Effector memory CD8-positive, alpha-beta T cell (primary cell): Measurements from ENCODE around the gene RNF187.

ENCODE experiments used
- ATAC-seq: fragments of 150-1000 bp; cut with Tn5 transposase; replicated peaks from 2 replicates; pipeline ENCODE4 v1.10.0; 2021; ENCODE audit warnings: mild to moderate bottlenecking, moderate library complexity
- DNase-seq, 3 experiments: peaks; one replicate each; pipeline ENCODE4 v3.0.0; 2021
- H3K27ac Mint-ChIP-seq, 2 donors: one replicate each; pipeline ENCODE4 v1.8.0; 2022; ENCODE audit warnings: mild to moderate bottlenecking in 2 of 2, mixed read lengths in 2 of 2, moderate library complexity in 2 of 2
- H3K27me3 Mint-ChIP-seq, 2 donors: one replicate each; pipeline ENCODE4 v1.8.0; 2022; ENCODE audit warnings: mixed read lengths in 2 of 2
- H3K36me3 Mint-ChIP-seq: one replicate; pipeline ENCODE4 v1.8.0; 2022; ENCODE audit warnings: mild to moderate bottlenecking, moderate library complexity, mixed read lengths; ENCODE audit not compliant: insufficient read depth
- H3K4me1 Mint-ChIP-seq, 2 donors: one replicate each; pipeline ENCODE4 v1.8.0; 2022; ENCODE audit warnings: low read depth in 2 of 2, mixed read lengths in 2 of 2
- H3K4me3 Mint-ChIP-seq, 2 donors: one replicate each; pipeline ENCODE4 v1.8.0; 2022; ENCODE audit warnings: mild to moderate bottlenecking in 2 of 2, mixed read lengths in 2 of 2, moderate library complexity in 2 of 2
- H3K9me3 Mint-ChIP-seq, 2 donors: one replicate each; pipeline ENCODE4 v1.8.0; 2022; ENCODE audit warnings: mixed read lengths in 2 of 2

RNF187 gene

DNA sequence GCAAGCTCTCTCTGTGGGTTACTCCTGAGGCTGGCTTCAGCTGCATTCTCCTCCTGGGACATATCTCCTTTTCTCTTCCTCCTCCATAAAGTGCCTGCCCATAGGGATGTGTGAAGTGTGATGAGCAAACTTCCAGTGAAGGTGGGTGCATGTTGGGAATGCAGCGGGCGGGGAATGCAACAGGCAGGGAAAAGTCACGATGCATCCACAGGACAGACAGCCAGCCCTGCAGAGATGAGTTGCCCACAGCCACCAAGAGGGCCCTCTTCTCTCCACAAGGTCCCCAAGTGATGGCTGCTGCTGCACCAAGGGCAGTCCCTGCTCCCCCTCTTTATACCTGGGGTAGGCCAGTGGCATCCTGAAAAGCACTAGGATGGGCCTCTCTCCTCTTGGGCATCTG is 33.6 kb upstream of the RNF187 start:
- ATAC-seq (no peak), DNase-seq (no peak)
- Mint-ChIP-seq H3K36me3 (peaks cover 19% of the 10 kb centered on the region), H3K27me3 (no peaks in the 10 kb centered on the region), H3K4me1 (peaks cover 31 to 41% of the 10 kb centered on the region in 2 donors), H3K27ac (no peak overlapping the region), H3K4me3 (peak overlapping the region in 1 of 2 donors; percentile 51), H3K9me3 (no peaks in the 10 kb centered on the region)

DNA sequence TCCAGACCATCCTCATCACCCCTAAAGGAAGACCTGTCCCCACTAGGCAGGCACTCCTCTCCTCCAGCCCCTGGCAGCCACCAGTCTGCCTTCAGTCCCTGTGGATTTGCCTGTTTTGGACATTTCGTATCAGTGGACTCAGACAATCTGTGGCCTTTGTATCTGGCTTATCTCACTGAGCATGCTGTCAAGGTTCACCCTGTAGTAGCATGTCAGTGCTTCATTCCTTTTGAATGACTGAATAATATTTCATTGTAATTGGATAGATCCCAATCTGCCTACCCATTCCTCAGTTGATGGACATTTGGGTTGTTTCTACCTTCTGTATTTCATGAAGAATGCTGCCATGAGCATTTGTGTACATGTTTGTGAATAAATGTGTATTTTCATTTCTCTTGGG is 32.9 kb upstream of the RNF187 start:
- H3K27ac Mint-ChIP-seq = no peak overlapping the region
- no peaks in the 10 kb centered on the region for H3K9me3 Mint-ChIP-seq
- H3K36me3 Mint-ChIP-seq = peaks cover 25% of the 10 kb centered on the region
- H3K4me3 Mint-ChIP-seq = no peak overlapping the region
- DNase-seq (no peak), ATAC-seq (no peak)
- no peaks in the 10 kb centered on the region for H3K27me3 Mint-ChIP-seq
- H3K4me1 Mint-ChIP-seq = peaks cover 33 to 42% of the 10 kb centered on the region in 2 donors

DNA sequence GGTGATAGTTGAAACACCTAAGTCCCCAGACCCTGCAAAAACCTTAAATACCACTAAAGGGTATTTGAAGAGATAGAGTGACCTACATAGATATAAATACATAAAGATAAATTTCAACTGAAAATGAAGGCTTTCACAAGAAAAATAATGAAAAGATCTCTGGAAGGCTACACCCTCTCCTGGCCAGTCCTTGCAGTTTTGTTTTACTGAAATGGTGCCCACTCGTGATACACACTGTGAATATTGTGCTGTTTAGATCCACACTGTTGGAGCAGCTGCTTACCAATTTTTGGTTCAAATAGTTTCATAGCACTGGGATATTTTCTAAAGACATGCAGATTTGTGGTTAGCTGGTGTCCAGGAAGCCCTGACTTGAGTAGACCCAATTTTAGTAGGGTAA is 31.5 kb upstream of the RNF187 start:
- ATAC-seq (no peak), DNase-seq (no peak)
- no peak overlapping the region for H3K27ac Mint-ChIP-seq
- peaks cover 34 to 43% of the 10 kb centered on the region in 2 donors for H3K4me1 Mint-ChIP-seq
- H3K27me3 Mint-ChIP-seq = no peaks in the 10 kb centered on the region
- H3K9me3 Mint-ChIP-seq = no peaks in the 10 kb centered on the region
- H3K4me3 Mint-ChIP-seq = no peak overlapping the region
- peaks cover 35% of the 10 kb centered on the region for H3K36me3 Mint-ChIP-seq

DNA sequence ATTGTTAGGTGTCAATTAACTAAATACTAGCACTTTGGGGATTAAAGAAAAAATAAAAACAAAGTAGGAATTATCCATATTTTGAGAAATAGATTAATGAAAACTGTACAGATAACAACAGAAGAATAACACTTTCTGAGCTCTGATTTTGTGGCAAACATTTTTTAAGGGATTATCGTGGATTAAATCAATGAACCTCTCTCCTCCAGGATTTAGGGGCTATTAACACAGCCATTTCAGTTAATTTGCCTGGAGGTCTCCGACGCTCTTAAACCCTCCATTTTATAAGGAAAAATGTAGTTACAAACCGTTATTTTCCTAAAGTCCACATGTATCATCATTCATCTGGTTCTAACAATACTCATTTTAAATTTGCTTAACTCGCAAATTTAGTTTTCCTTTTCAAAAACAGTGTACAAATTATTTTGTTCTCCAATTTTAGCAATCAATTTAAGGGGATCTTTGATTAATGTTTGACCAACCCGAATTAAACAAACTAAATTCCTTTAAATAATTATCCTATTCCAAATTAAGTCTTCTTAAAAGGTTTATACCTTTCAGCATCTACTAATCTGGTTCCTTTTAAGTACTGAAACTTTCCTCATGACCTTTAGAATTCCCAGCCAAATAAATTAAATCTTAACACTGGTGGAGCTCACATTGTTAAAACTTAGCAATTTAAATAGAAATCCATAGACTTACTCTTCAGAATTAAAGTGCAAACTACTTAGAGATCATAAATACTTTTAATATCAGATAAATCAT is 30.7 kb upstream of the RNF187 start:
- peaks cover 35% of the 10 kb centered on the region for H3K36me3 Mint-ChIP-seq
- H3K27ac Mint-ChIP-seq = peak overlapping the region; percentile 98 to 99
- no peak for DNase-seq
- H3K4me3 Mint-ChIP-seq = peak overlapping the region; percentile 93 to 94
- H3K4me1 Mint-ChIP-seq = peaks cover 34 to 46% of the 10 kb centered on the region in 2 donors
- no peaks in the 10 kb centered on the region for H3K9me3 Mint-ChIP-seq
- no peaks in the 10 kb centered on the region for H3K27me3 Mint-ChIP-seq
- no peak for ATAC-seq

DNA sequence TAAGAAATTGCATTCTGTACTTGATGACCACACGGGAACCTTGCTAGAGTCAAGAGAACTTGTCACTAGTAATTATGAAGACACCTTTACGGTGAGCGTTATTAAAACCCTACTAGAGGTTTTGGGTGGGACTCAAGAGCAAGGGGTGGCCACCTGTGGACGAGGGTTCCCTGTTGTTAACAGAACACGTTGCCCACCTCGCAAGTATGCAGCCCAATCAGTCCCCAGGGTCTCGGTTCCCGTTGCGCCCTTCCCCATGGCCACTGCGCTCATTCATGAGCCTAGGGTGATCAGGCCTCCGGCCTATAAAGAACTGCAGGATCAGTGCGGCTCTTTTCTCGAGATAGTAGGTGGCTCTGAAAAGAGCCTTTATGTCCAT is 30.2 kb upstream of the RNF187 start:
- H3K4me1 Mint-ChIP-seq = peaks cover 34 to 46% of the 10 kb centered on the region in 2 donors
- no peaks in the 10 kb centered on the region for H3K27me3 Mint-ChIP-seq
- peak; percentile 2 for ATAC-seq

DNA sequence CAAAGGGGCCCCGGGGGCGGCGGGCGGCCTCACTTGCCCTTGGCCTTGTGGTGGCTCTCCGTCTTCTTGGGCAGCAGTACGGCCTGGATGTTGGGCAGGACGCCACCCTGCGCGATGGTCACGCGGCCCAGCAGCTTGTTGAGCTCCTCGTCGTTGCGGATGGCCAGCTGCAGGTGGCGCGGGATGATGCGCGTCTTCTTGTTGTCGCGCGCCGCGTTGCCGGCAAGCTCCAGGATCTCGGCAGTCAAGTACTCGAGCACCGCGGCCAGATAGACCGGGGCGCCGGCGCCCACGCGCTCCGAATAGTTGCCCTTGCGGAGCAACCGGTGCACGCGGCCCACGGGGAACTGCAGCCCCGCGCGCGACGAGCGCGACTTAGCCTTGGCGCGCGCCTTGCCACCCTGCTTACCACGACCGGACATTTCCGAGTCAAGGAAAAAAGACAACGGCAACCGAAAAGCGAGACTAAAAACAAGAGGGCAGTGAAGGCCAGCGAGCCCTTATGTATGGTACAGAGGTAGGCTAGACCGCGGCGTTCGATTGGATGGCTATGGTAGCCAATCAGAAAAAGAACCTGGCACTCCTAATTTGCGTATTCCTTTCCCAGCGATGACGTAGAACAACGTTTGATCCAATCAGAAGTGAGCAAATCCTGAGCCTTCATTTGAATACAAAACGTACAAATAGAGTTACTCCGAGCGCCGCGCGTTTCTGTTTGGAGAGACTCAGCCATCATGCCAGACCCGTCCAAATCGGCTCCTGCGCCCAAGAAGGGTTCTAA is 29.6 kb upstream of the RNF187 start:
- Mint-ChIP-seq H3K4me1 (peaks cover 37 to 49% of the 10 kb centered on the region in 2 donors), H3K27ac (peak overlapping the region; percentile 98 to 99), H3K36me3 (peaks cover 35% of the 10 kb centered on the region), H3K4me3 (peak overlapping the region; percentile 93 to 94), H3K9me3 (no peaks in the 10 kb centered on the region), H3K27me3 (no peaks in the 10 kb centered on the region)
- DNase-seq (peak; percentile 83 to 86 (median 85)), ATAC-seq (peak; percentile 80)

More for the DNA sequence above, 30.2 kb upstream of the RNF187 start:
- Mint-ChIP-seq H3K27ac (peak overlapping the region; percentile 98 to 99), H3K4me3 (peak overlapping the region; percentile 93 to 94), H3K9me3 (no peaks in the 10 kb centered on the region), H3K36me3 (peaks cover 35% of the 10 kb centered on the region)
- no peak for DNase-seq

DNA sequence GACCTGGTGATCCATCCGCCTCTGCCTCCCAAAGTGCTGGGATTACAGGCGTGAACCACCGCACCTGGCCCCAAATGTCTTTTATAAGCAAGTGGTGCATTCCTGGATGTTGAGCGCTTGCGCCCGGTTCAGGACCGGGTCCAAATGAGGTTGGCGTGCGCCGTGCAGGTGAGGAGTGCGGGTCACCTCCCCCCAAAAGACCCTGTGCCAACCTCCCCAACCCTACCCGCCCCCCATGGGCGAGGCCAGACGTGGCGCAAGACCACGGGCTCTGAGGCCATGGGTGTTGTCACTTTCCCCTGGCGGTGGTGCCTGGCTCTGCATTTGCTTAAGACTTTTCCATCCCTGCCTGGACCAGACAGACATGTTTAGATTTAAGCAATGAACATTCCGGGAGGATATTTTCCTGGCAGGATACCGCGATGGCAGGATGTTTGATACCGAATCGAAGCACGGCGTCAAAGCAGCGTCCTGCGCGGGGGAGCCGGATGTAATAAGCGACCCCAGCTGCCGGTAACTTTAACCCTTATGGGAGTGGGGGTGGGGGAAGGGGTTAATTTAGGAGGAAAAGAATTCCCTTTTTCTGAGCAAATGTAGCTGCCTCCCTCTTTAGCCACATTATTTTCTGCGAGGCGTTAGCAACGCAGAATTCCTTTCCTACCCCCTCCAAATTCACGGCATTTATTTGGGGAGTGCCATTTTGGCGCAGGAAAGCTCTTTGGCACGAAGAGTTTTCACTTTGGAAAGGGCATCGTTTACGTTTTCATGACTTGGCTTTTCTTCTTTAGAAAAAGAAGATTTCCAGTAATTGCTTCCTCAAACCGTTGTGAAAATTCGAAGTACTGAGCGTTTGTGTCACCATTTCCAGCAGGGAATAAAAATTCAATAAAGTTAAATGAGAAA is 27.8 kb upstream of the RNF187 start:
- Mint-ChIP-seq H3K36me3 (peaks cover 40% of the 10 kb centered on the region), H3K4me3 (peak overlapping the region; percentile 93 to 94), H3K9me3 (no peaks in the 10 kb centered on the region), H3K4me1 (peaks cover 45 to 55% of the 10 kb centered on the region in 2 donors), H3K27ac (peak overlapping the region; percentile 98 to 99), H3K27me3 (no peaks in the 10 kb centered on the region)
- DNase-seq (peak; percentile 35 to 50 (median 44)), ATAC-seq (no peak)

DNA sequence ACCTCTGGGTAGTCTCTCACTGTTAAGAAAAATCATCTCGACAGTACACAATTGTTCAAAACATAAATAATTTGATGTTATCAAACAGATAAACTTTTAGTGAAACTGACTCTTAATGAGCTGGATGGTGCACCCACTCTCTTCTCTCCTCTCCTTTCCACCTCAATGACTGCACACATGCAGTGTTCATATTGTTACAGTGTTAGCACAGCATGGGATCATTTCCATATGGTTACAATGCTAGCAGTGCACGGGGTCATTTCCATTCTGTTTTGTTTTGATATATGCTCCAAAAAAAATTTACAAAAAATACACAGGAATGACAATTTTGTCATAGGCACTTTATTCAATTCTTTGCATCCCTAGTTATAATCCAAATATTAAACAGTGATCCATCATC is 26.4 kb upstream of the RNF187 start:
- H3K9me3 Mint-ChIP-seq = no peaks in the 10 kb centered on the region
- H3K36me3 Mint-ChIP-seq = peaks cover 46% of the 10 kb centered on the region
- H3K4me1 Mint-ChIP-seq = peaks cover 56 to 64% of the 10 kb centered on the region in 2 donors
- ATAC-seq = no peak
- H3K4me3 Mint-ChIP-seq = peak overlapping the region; percentile 33 to 55
- no peak overlapping the region for H3K27ac Mint-ChIP-seq
- H3K27me3 Mint-ChIP-seq = no peaks in the 10 kb centered on the region
- no peak for DNase-seq

DNA sequence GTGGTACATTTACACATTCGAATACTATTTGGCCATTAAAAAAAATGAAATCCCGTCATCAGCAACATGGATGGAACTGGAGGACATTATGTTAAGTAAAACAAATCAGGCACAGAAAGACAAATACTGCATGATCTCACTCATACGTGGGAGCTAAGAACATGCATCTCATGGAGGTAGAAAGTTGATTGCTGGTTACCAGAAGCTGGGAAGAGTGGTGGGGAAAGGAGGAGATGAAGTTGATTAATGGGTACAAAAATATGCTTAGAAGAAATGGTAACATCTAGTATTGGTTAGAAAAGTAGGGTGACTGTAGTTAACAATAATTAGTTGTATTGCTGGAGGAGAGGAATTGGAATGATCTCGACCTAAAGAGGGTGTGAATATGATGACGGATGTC is 24.6 kb upstream of the RNF187 start:
- no peaks in the 10 kb centered on the region for H3K27me3 Mint-ChIP-seq
- H3K9me3 Mint-ChIP-seq = no peaks in the 10 kb centered on the region
- H3K27ac Mint-ChIP-seq = no peak overlapping the region
- DNase-seq (no peak), ATAC-seq (no peak)
- H3K4me1 Mint-ChIP-seq = peaks cover 55 to 56% of the 10 kb centered on the region in 2 donors
- peak overlapping the region; percentile 28 to 84 for H3K4me3 Mint-ChIP-seq
- H3K36me3 Mint-ChIP-seq = peaks cover 38% of the 10 kb centered on the region

DNA sequence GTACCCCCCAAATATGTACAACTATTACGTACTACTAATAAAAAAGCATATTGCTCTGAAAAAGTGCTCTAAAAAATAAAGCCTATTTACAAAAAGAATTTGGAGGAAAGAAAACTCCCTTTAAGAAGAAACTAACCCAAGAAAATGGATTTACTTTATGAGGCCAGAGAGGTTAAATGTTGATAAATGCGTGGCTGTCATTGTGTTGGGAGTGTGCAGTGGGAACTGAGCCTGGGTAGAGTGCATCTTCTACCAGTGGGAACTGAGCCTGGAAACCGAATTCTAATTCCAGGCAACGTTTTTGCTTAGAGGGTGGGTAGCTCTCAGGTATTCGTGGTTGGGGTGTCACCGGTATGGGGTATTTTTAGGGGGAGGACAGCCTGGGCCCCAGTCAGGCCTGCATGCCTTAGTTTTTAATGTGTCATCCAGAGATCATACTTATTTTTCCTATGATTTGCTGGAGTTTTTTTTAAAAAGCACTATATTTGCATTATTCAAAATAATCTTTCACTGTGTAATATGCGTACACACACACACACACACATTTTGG is 24.1 kb upstream of the RNF187 start:
- H3K4me3 Mint-ChIP-seq = peak overlapping the region; percentile 84 to 85
- DNase-seq (no peak), ATAC-seq (no peak)
- H3K4me1 Mint-ChIP-seq = peaks cover 49 to 52% of the 10 kb centered on the region in 2 donors
- H3K27ac Mint-ChIP-seq = peak overlapping the region; percentile 64 to 79
- H3K27me3 Mint-ChIP-seq = no peaks in the 10 kb centered on the region
- peaks cover 33% of the 10 kb centered on the region for H3K36me3 Mint-ChIP-seq
- H3K9me3 Mint-ChIP-seq = no peaks in the 10 kb centered on the region

DNA sequence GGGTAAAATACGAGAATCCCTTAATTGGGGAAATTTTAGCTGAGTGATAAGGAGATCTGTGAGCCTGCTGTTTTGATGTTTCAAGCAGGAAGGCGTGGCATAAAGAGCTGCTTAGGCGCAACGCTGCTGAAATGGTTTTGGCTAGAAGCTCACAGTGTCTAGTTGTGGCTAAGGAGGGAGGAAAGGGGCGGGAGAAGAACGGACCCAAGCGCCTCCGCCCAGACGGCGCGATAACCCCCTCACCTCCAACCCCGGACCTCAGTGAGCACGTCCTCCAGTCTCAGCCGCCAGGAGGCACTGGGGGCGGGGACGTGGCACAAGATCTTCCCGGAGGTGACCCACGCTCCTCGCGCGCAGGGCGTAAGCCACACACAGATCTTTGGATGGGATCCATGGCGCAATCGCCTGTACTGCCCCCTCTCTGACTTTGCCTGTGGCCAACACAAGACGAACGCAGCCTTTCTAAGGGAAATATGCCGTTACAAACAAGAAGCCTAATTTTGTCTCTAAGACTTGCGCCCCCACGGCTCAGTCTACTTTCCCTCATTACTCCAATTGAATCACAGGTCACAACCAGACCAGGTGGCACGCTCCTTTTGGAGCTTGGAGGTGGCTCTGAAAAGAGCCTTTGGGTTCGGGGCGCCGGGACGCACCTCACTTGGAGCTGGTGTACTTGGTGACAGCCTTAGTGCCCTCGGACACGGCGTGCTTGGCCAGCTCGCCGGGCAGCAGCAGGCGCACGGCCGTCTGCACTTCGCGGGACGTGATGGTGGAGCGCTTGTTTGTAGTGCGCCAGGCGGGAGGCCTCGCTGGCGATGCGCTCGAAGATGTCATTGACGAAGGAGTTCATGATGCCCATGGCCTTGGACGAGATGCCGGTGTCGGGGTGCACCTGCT is 23.4 kb upstream of the RNF187 start:
- DNase-seq (peak; percentile 27 to 44 (median 42)), ATAC-seq (peak; percentile 34)
- Mint-ChIP-seq H3K27ac (peak overlapping the region; percentile 64 to 79), H3K4me1 (peaks cover 43 to 46% of the 10 kb centered on the region in 2 donors), H3K27me3 (no peaks in the 10 kb centered on the region), H3K9me3 (no peaks in the 10 kb centered on the region), H3K4me3 (peak overlapping the region; percentile 84 to 85), H3K36me3 (peaks cover 25% of the 10 kb centered on the region)

DNA sequence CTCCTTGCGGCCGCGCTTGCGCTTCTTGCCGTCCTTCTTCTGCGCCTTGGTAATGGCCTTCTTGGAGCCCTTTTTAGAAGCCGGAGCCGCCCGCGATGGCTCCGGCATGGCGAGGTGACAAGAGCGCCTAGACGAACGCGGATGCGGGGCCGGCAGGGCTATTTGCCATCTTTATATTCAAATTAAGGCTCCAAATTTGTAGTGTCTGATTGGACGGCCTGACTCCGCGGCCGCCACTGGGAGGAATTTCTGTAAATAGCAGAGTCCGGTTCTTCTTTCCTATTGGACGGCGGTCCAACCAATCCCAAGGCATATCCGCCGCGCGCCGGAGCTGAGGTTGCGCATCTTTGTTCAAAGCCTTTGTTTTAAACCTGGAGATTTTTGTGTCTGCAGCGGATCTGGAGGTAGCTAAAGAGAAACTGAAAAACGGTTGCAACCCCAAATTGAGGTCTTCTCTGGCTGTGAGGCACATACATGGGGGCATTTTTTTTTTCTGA is 22.6 kb upstream of the RNF187 start:
- H3K27ac Mint-ChIP-seq = peak overlapping the region; percentile 19 to 79
- H3K36me3 Mint-ChIP-seq = peaks cover 19% of the 10 kb centered on the region
- peaks cover 43 to 45% of the 10 kb centered on the region in 2 donors for H3K4me1 Mint-ChIP-seq
- H3K9me3 Mint-ChIP-seq = no peaks in the 10 kb centered on the region
- no peaks in the 10 kb centered on the region for H3K27me3 Mint-ChIP-seq
- peak; percentile 90 for ATAC-seq
- DNase-seq = peak; percentile 82 to 84 (median 84)
- H3K4me3 Mint-ChIP-seq = peak overlapping the region; percentile 84 to 85
